Smooth muscle cell (in vitro differentiated cells): ENCODE measurements around the gene OTOA. TPM values are rescaled to one million over a fixed set of nuclear protein-coding genes. Genes with fewer than 3 reads are reported as not detected.
"Not testable (repeated sequence)": the region's sequence is repeated elsewhere in the genome, so short reads cannot be mapped to it uniquely, and the experiment has no call there.

Source experiments
- DNase-seq: peaks from one replicate; lab custom pipeline; 2025; ENCODE audit not compliant: unreplicated experiment; lab: John Stamatoyannopoulos, UW
- H2AFZ ChIP-seq: fragments of 200-600 bp; sonication (generic); 2 replicates; pipeline ENCODE4 v1.6.0; 2016; ENCODE audit warnings: antibody characterized with exemption, low read depth, mild to moderate bottlenecking
- H3F3A ChIP-seq: fragments of 200-600 bp; sonication (generic); 2 replicates; pipeline ENCODE4 v1.6.0; 2017; ENCODE audit warnings: antibody characterized with exemption, low read depth
- H3K27ac ChIP-seq: fragments of 200-600 bp; sonication (generic); 2 replicates; pipeline ENCODE4 v1.5.1; 2016; ENCODE audit warnings: low read depth, mild to moderate bottlenecking
- H3K27me3 ChIP-seq: fragments of 200-600 bp; sonication (generic); 2 replicates; pipeline ENCODE4 v1.6.1; 2016; ENCODE audit warnings: low read depth, mild to moderate bottlenecking
- H3K36me3 ChIP-seq: fragments of 200-600 bp; sonication (generic); 2 replicates; pipeline ENCODE4 v1.5.1; 2016; ENCODE audit warnings: low read depth
- H3K4me1 ChIP-seq: fragments of 200-600 bp; sonication (generic); 2 replicates; pipeline ENCODE4 v1.5.1; 2016; ENCODE audit warnings: low read depth
- H3K4me2 ChIP-seq: fragments of 200-600 bp; sonication (generic); 2 replicates; pipeline ENCODE4 v1.6.0; 2016; ENCODE audit warnings: mild to moderate bottlenecking
- H3K4me3 ChIP-seq: fragments of 200-600 bp; sonication (generic); 2 replicates; pipeline ENCODE4 v1.5.1; 2016; ENCODE audit warnings: mild to moderate bottlenecking
- H3K79me2 ChIP-seq: fragments of 200-600 bp; sonication (generic); 2 replicates; pipeline ENCODE4 v1.6.0; 2016; ENCODE audit warnings: low read depth, mild to moderate bottlenecking
- H3K9ac ChIP-seq: fragments of 200-600 bp; sonication (generic); 2 replicates; pipeline ENCODE4 v1.6.0; 2016; ENCODE audit warnings: low read depth
- H3K9me3 ChIP-seq: fragments of 200-600 bp; sonication (generic); replicated peaks from 2 replicates; pipeline ENCODE4 v1.5.1; 2016; ENCODE audit warnings: low read depth
- H4K20me1 ChIP-seq: fragments of 200-600 bp; sonication (generic); 2 replicates; pipeline ENCODE4 v1.6.0; 2016; ENCODE audit warnings: low read depth
- WGBS: methylation state at CpG from one replicate; pipeline ENCODE4 v1.1.7; 2016; ENCODE audit warnings: low lambda C conversion rate; 5-methylcytosine and 5-hydroxymethylcytosine counted together
- polyA plus RNA-seq: library from polyadenylated mRNA; unstranded; fragments of >200 nt; fragmentation: Nextera tagmentation; extraction: Ambion mirVana; gene quantifications from 2 replicates; pipeline ENCODE4 v1.2.1, GENCODE V29; 2016
- total RNA-seq: library from RNA; depleted of rRNA; stranded (reverse); fragments of >200 nt; gene quantifications from 2 replicates; pipeline ENCODE4 v1.2.3, GENCODE V29; 2014
- TF ChIP-seq, protein P1 (sequence below): fragments of 200-600 bp; sonication (generic); IDR thresholded peaks from 2 replicates; pipeline ENCODE4 v1.5.1; 2017; ENCODE audit warnings: borderline replicate concordance, mild to moderate bottlenecking, antibody characterized with exemption; ENCODE audit not compliant: insufficient read depth, poor library complexity, severe bottlenecking

OTOA gene
- total and polyA plus RNA-seq, 2 experiments from 2014 or later, result not detected

DNA sequence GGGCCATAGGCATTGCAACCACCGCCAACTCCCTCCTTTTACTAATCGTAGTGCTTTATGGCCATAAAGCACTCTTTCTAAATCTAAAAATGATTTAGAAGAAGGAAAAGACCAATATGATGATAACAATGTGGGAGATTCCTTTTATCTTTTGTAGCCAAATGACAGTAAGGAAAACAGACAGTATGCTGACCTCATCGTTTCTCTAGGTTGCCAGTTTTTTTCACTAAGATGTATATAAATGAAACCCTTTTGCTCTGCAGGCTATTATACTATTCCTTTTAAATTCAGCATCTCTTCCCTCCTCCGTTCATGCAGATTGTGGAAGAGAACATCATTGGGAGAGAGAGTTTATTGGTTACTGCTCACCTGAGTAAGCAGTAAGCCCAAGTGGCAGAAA, 25.3 kb downstream of the OTOA start:
- Histone ChIP-seq H3K4me2 (no peak overlapping the region), H3K9ac (no peak overlapping the region), H3K79me2 (no peaks in the 10 kb centered on the region), H3K27ac (no peak overlapping the region), H2AFZ (no peak overlapping the region), H3K36me3 (no peaks in the 10 kb centered on the region), H3F3A (no peaks in the 10 kb centered on the region), H4K20me1 (no peaks in the 10 kb centered on the region), H3K27me3 (no peaks in the 10 kb centered on the region), H3K9me3 (no peaks in the 10 kb centered on the region), H3K4me3 (no peak overlapping the region), H3K4me1 (no peaks in the 10 kb centered on the region)
- DNase-seq, result no peak
- WGBS, result 80% methylated on average over 4 of the region's 4 CpGs
- TF ChIP-seq, protein P1, sequence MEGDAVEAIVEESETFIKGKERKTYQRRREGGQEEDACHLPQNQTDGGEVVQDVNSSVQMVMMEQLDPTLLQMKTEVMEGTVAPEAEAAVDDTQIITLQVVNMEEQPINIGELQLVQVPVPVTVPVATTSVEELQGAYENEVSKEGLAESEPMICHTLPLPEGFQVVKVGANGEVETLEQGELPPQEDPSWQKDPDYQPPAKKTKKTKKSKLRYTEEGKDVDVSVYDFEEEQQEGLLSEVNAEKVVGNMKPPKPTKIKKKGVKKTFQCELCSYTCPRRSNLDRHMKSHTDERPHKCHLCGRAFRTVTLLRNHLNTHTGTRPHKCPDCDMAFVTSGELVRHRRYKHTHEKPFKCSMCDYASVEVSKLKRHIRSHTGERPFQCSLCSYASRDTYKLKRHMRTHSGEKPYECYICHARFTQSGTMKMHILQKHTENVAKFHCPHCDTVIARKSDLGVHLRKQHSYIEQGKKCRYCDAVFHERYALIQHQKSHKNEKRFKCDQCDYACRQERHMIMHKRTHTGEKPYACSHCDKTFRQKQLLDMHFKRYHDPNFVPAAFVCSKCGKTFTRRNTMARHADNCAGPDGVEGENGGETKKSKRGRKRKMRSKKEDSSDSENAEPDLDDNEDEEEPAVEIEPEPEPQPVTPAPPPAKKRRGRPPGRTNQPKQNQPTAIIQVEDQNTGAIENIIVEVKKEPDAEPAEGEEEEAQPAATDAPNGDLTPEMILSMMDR, result no peak

DNA sequence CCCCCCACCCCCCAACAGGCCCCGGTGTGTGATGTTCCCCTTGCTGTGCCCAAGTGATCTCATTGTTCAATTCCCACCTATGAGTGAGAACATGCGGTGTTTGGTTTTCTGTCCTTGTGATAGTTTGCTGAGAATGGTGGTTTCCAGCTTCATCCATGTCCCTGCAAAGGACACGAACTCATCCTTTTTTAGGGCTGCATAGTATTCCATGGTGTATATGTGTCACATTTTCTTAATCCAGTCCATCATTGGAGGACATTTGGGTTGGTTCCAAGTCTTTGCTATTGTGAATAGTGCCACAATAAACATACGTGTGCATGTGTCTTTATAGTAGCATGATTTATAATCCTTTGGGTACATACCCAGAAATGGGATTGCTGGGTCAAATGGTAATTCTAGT, 27.2 kb downstream of the OTOA start:
- not testable (repeated sequence) for H3K27ac ChIP-seq, H3K36me3 ChIP-seq, DNase-seq, H3K9me3 ChIP-seq, H3K9ac ChIP-seq, H4K20me1 ChIP-seq, H3K4me3 ChIP-seq, H3K4me1 ChIP-seq, H3K27me3 ChIP-seq, H3F3A ChIP-seq, H3K4me2 ChIP-seq, H3K79me2 ChIP-seq, H2AFZ ChIP-seq
- WGBS, result 93% methylated on average over 4 of the region's 4 CpGs

DNA sequence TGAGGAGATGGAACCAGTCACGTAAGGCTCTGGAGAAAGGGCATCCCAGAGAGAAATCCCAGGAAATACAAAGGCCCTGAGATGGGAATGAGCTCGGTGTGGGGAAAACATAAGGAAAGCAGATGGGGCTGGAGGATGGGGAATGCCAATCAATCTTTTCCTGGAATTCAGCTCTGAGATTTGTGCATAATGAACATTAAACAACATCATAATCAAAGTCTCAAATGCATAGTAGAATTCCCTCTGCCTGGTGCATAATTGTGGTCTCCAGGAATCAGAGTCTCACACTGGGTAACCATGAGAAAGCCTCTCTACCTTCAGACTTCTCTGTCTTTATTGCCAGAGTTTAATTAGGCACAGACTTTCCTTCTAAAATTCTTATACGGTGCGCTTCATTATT, 30.8 kb downstream of the OTOA start:
- Histone ChIP-seq H3F3A (no peaks in the 10 kb centered on the region), H2AFZ (no peak overlapping the region), H3K79me2 (no peaks in the 10 kb centered on the region), H4K20me1 (no peaks in the 10 kb centered on the region), H3K4me3 (no peak overlapping the region), H3K27me3 (no peaks in the 10 kb centered on the region), H3K9ac (no peak overlapping the region), H3K27ac (no peak overlapping the region), H3K9me3 (no peaks in the 10 kb centered on the region), H3K4me1 (no peaks in the 10 kb centered on the region), H3K4me2 (no peak overlapping the region), H3K36me3 (no peaks in the 10 kb centered on the region)
- TF ChIP-seq, protein P1, result no peak
- DNase-seq, result no peak
- WGBS, result 92% methylated on average over 4 of the region's 4 CpGs

DNA sequence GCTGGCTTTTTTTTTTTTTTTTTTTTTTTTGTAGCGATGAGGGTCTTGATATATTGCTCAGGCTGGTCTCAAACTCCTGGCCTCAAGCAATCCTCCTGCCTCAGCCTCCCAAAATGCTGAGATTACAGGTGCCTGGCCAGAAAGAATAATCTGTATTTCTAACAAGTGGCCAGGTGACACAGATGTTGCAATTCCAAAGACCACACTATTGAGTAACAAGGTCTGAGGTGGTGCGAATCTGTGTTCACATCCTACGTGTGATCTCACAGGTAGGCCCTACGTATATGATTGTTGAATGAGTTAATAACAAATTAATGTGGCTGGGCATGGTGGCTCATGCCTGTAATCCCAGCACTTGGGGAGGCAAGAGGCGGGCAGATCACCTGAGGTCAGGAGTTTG, 33.3 kb downstream of the OTOA start:
- no peak overlapping the region for H2AFZ ChIP-seq
- no peak for DNase-seq
- 94% methylated on average over 5 of the region's 5 CpGs for WGBS
- H3F3A ChIP-seq, result no peaks in the 10 kb centered on the region
- no peaks in the 10 kb centered on the region for H3K36me3 ChIP-seq
- H3K27me3 ChIP-seq, result no peaks in the 10 kb centered on the region
- no peaks in the 10 kb centered on the region for H3K9me3 ChIP-seq
- TF ChIP-seq, protein P1, result no peak
- no peak overlapping the region for H3K27ac ChIP-seq
- H3K9ac ChIP-seq, result no peak overlapping the region
- no peaks in the 10 kb centered on the region for H3K79me2 ChIP-seq
- H4K20me1 ChIP-seq, result no peaks in the 10 kb centered on the region
- no peaks in the 10 kb centered on the region for H3K4me1 ChIP-seq
- H3K4me3 ChIP-seq, result no peak overlapping the region
- no peak overlapping the region for H3K4me2 ChIP-seq
